CD4-positive, alpha-beta T cell treated with Interleukin-17A for 4 hours (primary cell): ENCODE measurements around the gene TMEM61.
"Not testable (repeated sequence)": the region's sequence is repeated elsewhere in the genome, so short reads cannot be mapped to it uniquely, and the experiment has no call there.

ENCODE experiments used
- DNase-seq: peaks from one replicate; pipeline ENCODE4 v3.0.0-alpha.2; 2020; ENCODE audit warnings: mixed read lengths

The TMEM61 gene

GRCh38 chr1:54980528-54981241, at the start of gene TMEM61:
TSS of gene TMEM61 (plus strand) at chr1:54980628. CDS start at chr1:54981066, 438 bp downstream.
- DNase-seq, result no peak

- no peak for DNase-seq
Measured at GRCh38 chr1:54931275-54931840, 49.1 kb upstream of the TMEM61 start.

GRCh38 chr1:54934081-54934480, 46.3 kb upstream of the TMEM61 start:
- DNase-seq, result not testable (repeated sequence)

- DNase-seq, result no peak
Measured at GRCh38 chr1:54934869-54935268, 45.6 kb upstream of the TMEM61 start.

- DNase-seq, result no peak
Measured at GRCh38 chr1:54936791-54937190, 43.6 kb upstream of the TMEM61 start.

- DNase-seq, result no peak
Measured at GRCh38 chr1:54937469-54937868, 43.0 kb upstream of the TMEM61 start.

- not testable (repeated sequence) for DNase-seq
Measured at GRCh38 chr1:54938955-54939354, 41.5 kb upstream of the TMEM61 start.

- DNase-seq, result no peak
Measured at GRCh38 chr1:54940042-54940441, 40.4 kb upstream of the TMEM61 start.

GRCh38 chr1:54942976-54943375, 37.5 kb upstream of the TMEM61 start:
- no peak for DNase-seq

GRCh38 chr1:54944610-54945392, 35.6 kb upstream of the TMEM61 start:
- peak; percentile 70 for DNase-seq

- DNase-seq, result no peak
Measured at GRCh38 chr1:54945393-54945936, 35.0 kb upstream of the TMEM61 start.

GRCh38 chr1:54947540-54947939, 32.9 kb upstream of the TMEM61 start:
- no peak for DNase-seq

- no peak for DNase-seq
Measured at GRCh38 chr1:54949053-54949452, 31.4 kb upstream of the TMEM61 start.

GRCh38 chr1:54950006-54950368, 30.4 kb upstream of the TMEM61 start:
- DNase-seq, result no peak

GRCh38 chr1:54950369-54951163, 29.9 kb upstream of the TMEM61 start:
- DNase-seq, result peak; percentile 57

- no peak for DNase-seq
Measured at GRCh38 chr1:54951810-54952226, 28.6 kb upstream of the TMEM61 start.

- DNase-seq, result no peak
Measured at GRCh38 chr1:54952950-54953718, 27.3 kb upstream of the TMEM61 start.

- no peak for DNase-seq
Measured at GRCh38 chr1:54953846-54954245, 26.6 kb upstream of the TMEM61 start.

GRCh38 chr1:54955359-54955758, 25.1 kb upstream of the TMEM61 start:
- no peak for DNase-seq

GRCh38 chr1:54956726-54957125, 23.7 kb upstream of the TMEM61 start:
- no peak for DNase-seq

GRCh38 chr1:54959241-54959640, 21.2 kb upstream of the TMEM61 start:
- no peak for DNase-seq
